ENCODE data around the gene SGIP1.

DNA sequence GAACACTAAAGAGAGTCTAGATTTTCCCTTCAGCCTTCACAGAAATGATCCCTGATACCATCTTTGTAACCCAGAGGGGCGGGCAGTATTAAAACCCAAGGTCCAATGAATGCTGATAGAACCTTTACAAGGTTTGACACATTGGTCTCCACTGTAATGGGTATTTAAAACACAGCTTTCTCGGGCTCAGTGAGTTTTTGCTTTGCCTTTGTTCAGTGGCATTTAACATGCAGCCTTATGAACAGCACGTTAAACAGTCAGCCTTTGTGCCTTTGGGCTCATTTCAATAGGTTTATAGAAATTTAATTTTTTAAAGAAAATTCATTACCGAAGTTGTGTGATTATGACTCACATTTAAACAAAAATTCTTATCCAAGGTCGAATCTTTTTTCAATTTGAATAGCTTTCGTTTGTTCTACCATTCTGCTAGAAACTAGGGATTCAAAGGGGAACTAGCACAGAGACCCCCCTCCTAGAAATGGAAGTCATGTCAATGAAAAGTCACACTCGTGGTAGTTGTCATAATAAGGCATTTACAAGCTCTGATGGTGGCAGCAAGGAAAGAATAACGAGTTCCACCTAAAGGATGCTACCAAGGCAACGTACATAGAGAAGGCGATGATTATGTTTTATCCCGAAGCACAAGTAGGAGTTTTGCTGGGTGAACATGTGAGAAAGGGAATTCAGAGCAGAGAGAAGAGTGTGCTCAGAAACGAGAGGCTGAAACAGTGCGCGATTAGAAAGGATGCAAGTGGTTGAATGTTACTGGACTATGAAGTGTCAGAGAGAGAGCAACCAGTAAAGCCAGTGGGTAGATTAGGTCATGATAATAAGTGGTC, 66.2 kb downstream of the SGIP1 start:
- TF ChIP-seq, protein P1, sequence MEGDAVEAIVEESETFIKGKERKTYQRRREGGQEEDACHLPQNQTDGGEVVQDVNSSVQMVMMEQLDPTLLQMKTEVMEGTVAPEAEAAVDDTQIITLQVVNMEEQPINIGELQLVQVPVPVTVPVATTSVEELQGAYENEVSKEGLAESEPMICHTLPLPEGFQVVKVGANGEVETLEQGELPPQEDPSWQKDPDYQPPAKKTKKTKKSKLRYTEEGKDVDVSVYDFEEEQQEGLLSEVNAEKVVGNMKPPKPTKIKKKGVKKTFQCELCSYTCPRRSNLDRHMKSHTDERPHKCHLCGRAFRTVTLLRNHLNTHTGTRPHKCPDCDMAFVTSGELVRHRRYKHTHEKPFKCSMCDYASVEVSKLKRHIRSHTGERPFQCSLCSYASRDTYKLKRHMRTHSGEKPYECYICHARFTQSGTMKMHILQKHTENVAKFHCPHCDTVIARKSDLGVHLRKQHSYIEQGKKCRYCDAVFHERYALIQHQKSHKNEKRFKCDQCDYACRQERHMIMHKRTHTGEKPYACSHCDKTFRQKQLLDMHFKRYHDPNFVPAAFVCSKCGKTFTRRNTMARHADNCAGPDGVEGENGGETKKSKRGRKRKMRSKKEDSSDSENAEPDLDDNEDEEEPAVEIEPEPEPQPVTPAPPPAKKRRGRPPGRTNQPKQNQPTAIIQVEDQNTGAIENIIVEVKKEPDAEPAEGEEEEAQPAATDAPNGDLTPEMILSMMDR (conservative IDR thresholded peaks at IDR 0.05; ENCODE audit: low read depth, low read length), result no peak
- no peak for TF ChIP-seq EZH2 (IDR thresholded peaks at IDR 0.05; ENCODE audit: borderline replicate concordance, low read depth, low read length, poor library complexity, severe bottlenecking)
